ENCODE results near the gene THAP8. TPM values are rescaled to one million over a fixed set of nuclear protein-coding genes. Genes with fewer than 3 reads are reported as not detected.

THAP8 gene
- total RNA-seq, 2 donors from 2014 or later, result 6.4 to 6.6 TPM

GRCh38 chr19:36058481-36059179, 4.5 kb upstream of the THAP8 start:
- peaks cover 6 to 10% of the 10 kb centered on the region in 2 donors for H3K4me1 ChIP-seq (ENCODE audit: control insufficient read depth in 1 of 2, low read depth in 2 of 2)
- ATAC-seq (ENCODE audit: insufficient number of reproducible peaks, low FRiP score, low read depth) (no peak), DNase-seq (ENCODE audit: low spot score) (no peak)
- H3K27me3 ChIP-seq (replicated peaks; ENCODE audit: insufficient read depth), result no peaks in the 10 kb centered on the region
- no peaks in the 10 kb centered on the region for H3K36me3 ChIP-seq
- no peak overlapping the region for H3K4me3 ChIP-seq
- H3K9me3 ChIP-seq, result no peaks in the 10 kb centered on the region
- no peak for TF ChIP-seq CTCF (IDR thresholded peaks at IDR 0.05)
- no peak overlapping the region for H3K27ac ChIP-seq

- ATAC-seq (ENCODE audit: insufficient number of reproducible peaks, low FRiP score, low read depth) (peak; percentile 80), DNase-seq (ENCODE audit: low spot score) (peak; percentile 81)
- no peaks in the 10 kb centered on the region for H3K27me3 ChIP-seq (replicated peaks; ENCODE audit: insufficient read depth)
- peak within 1 kb of the TSS; percentile 89 to 93 for H3K27ac ChIP-seq
- no peak for TF ChIP-seq CTCF (IDR thresholded peaks at IDR 0.05)
- H3K9me3 ChIP-seq, result no peaks in the 10 kb centered on the region
- H3K4me3 ChIP-seq, result peak within 1 kb of the TSS; percentile 89
- H3K36me3 ChIP-seq, result no peaks in the 10 kb centered on the region
- H3K4me1 ChIP-seq (ENCODE audit: control insufficient read depth in 1 of 2, low read depth in 2 of 2), result peaks cover 10 to 15% of the 10 kb centered on the region in 2 donors
Observed at GRCh38 chr19:36054733-36055686, 925 bp upstream of the THAP8 start, which contains the start of gene WDR62. TSS of gene WDR62 (plus strand) at chr19:36054897. CDS start at chr19:36054972, 75 bp downstream.

- Histone ChIP-seq H3K27me3 (replicated peaks; ENCODE audit: insufficient read depth) (no peaks in the 10 kb centered on the region), H3K4me1 (ENCODE audit: control insufficient read depth in 1 of 2, low read depth in 2 of 2) (peaks cover 10 to 15% of the 10 kb centered on the region in 2 donors), H3K9me3 (no peaks in the 10 kb centered on the region), H3K4me3 (no peak overlapping the region), H3K36me3 (no peaks in the 10 kb centered on the region), H3K27ac (no peak overlapping the region)
- no peak for DNase-seq (ENCODE audit: low spot score)
- ATAC-seq (ENCODE audit: insufficient number of reproducible peaks, low FRiP score, low read depth), result no peak
- TF ChIP-seq CTCF (IDR thresholded peaks at IDR 0.05), result no peak
Observed at GRCh38 chr19:36051637-36052036, 2.4 kb downstream of the THAP8 start.

DNA sequence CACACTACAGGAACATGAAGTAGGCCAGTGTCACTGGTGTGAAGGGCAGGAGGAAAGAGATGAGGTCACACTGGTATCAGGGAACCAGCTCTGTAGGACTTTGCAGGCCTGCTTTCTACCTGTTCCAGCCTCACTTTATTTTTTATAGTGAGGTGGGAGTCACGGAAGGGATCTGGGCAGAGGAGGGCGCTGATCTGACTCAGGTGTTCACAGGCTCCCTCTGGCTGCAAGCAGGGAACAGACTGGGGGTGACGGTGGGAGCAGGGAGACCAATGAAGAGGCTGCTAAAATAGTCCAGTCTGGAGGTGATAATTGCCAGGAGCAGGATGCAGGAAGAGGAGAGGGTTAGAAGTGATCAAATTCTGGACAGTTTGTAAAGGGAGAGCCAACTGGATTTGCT, 2.8 kb downstream of the THAP8 start:
- DNase-seq (ENCODE audit: low spot score) (no peak), ATAC-seq (ENCODE audit: insufficient number of reproducible peaks, low FRiP score, low read depth) (no peak)
- no peak overlapping the region for H3K27ac ChIP-seq
- no peak for TF ChIP-seq CTCF (IDR thresholded peaks at IDR 0.05)
- H3K4me1 ChIP-seq (ENCODE audit: control insufficient read depth in 1 of 2, low read depth in 2 of 2), result peaks cover 10 to 15% of the 10 kb centered on the region in 2 donors
- no peaks in the 10 kb centered on the region for H3K36me3 ChIP-seq
- H3K27me3 ChIP-seq (replicated peaks; ENCODE audit: insufficient read depth), result no peaks in the 10 kb centered on the region
- no peaks in the 10 kb centered on the region for H3K9me3 ChIP-seq
- no peak overlapping the region for H3K4me3 ChIP-seq

- Histone ChIP-seq H3K9me3 (no peaks in the 10 kb centered on the region), H3K36me3 (no peaks in the 10 kb centered on the region), H3K27ac (no peak overlapping the region), H3K27me3 (replicated peaks; ENCODE audit: insufficient read depth) (no peaks in the 10 kb centered on the region), H3K4me1 (ENCODE audit: control insufficient read depth in 1 of 2, low read depth in 2 of 2) (peaks cover 4 to 5% of the 10 kb centered on the region in 2 donors), H3K4me3 (no peak overlapping the region)
- ATAC-seq (ENCODE audit: insufficient number of reproducible peaks, low FRiP score, low read depth) (no peak), DNase-seq (ENCODE audit: low spot score) (no peak)
- no peak for TF ChIP-seq CTCF (IDR thresholded peaks at IDR 0.05)
Observed at GRCh38 chr19:36049080-36049698, 4.9 kb downstream of the THAP8 start.

All from thoracic aorta (tissue), 2 donors.